H1 (cell line): Measurements from ENCODE around the gene TBC1D12. TPM values are rescaled to one million over a fixed set of nuclear protein-coding genes. Genes with fewer than 3 reads are reported as not detected.

Experiments
- CTCF ChIA-PET: fragments of 300-600 bp; sonication (Branson Sonifier 250); formaldehyde crosslinking; loops from one replicate; lab custom pipeline; 2021; ENCODE audit not compliant: partially characterized antibody; lab: Charles Lee
- POLR2A ChIA-PET: fragments of 300-600 bp; sonication (Branson Sonifier 250); formaldehyde crosslinking; loops from one replicate; lab custom pipeline; 2021; ENCODE audit warnings: inconsistent platforms; ENCODE audit not compliant: partially characterized antibody; lab: Charles Lee
- DNase-seq, 2 experiments: peaks; one replicate each; pipeline versions ENCODE4 v3.0.0 to v3.0.0-alpha.2; 2010 to 2022; ENCODE audit warnings: low spot score in 2 of 2, low read depth in 1 of 2, mixed read lengths in 1 of 2
- FAIRE-seq: peaks from 2 replicates; lab custom pipeline; 2011; peaks lifted over from hg19 to GRCh38; lab: Jason Lieb, UNC
- H2AFZ ChIP-seq: 2 replicates; pipeline ENCODE4 v1.8.1; 2012; ENCODE audit warnings: low read length, inconsistent platforms
- H2AK5ac ChIP-seq: 2 replicates; pipeline ENCODE4 v1.6.1; 2013; ENCODE audit warnings: low read depth, low read length
- H2BK120ac ChIP-seq: replicated peaks from 2 replicates; pipeline ENCODE3; 2013; ENCODE audit warnings: low read depth, low read length, inconsistent platforms
- H2BK12ac ChIP-seq: 2 replicates; pipeline ENCODE4 v1.6.1; 2013; ENCODE audit warnings: low read depth, low read length
- H2BK15ac ChIP-seq: 2 replicates; pipeline ENCODE4 v1.6.1; 2013; ENCODE audit warnings: low read length
- H2BK20ac ChIP-seq: 2 replicates; pipeline ENCODE4 v1.6.1; 2013; ENCODE audit warnings: low read length
- H2BK5ac ChIP-seq: 2 replicates; pipeline ENCODE4 v1.6.1; 2013; ENCODE audit warnings: low read depth, low read length
- H3K14ac ChIP-seq: 2 replicates; pipeline ENCODE4 v1.6.1; 2013; ENCODE audit warnings: inconsistent platforms; ENCODE audit not compliant: insufficient read length
- H3K18ac ChIP-seq: 2 replicates; pipeline ENCODE4 v1.6.1; 2013; ENCODE audit warnings: low read length; ENCODE audit errors: extremely low read depth
- H3K23ac ChIP-seq: 2 replicates; pipeline ENCODE4 v1.6.1; 2013; ENCODE audit warnings: inconsistent platforms; ENCODE audit not compliant: insufficient read length
- H3K23me2 ChIP-seq: 2 replicates; pipeline ENCODE4 v1.6.1; 2013; ENCODE audit warnings: low read depth, low read length
- H3K27ac ChIP-seq: 2 replicates; pipeline ENCODE4 v1.6.1; 2011; ENCODE audit warnings: low read depth, low read length, inconsistent platforms
- H3K27me3 ChIP-seq, 4 experiments: replicated peaks in 1 of 4; 1 replicate in 1 of 4; 2 replicates in 3 of 4; pipeline versions ENCODE4 v1.6.1 to v1.8.1; 2011 to 2013; ENCODE audit warnings: low read length in 3 of 4, mild to moderate bottlenecking in 3 of 4, inconsistent platforms in 2 of 4, mixed read lengths in 2 of 4, moderate library complexity in 1 of 4; ENCODE audit not compliant: control insufficient read depth in 3 of 4, insufficient read depth in 3 of 4; ENCODE audit errors: extremely low read depth in 1 of 4
- H3K36me3 ChIP-seq, 4 experiments: 2 replicates each; pipeline versions ENCODE4 v1.6.1 to v1.8.1; 2011 to 2013; ENCODE audit warnings: mild to moderate bottlenecking in 4 of 4, low read length in 3 of 4, moderate library complexity in 2 of 4, control low read depth in 1 of 4, inconsistent platforms in 1 of 4; ENCODE audit not compliant: insufficient read depth in 4 of 4, control insufficient read depth in 2 of 4
- H3K4ac ChIP-seq: replicated peaks from 2 replicates; pipeline ENCODE3; 2013; ENCODE audit warnings: low read length, low read depth, mixed read lengths, inconsistent platforms; ENCODE audit not compliant: insufficient read length
- H3K4me1 ChIP-seq, 4 experiments: replicated peaks in 1 of 4; 1 replicate in 1 of 4; 2 replicates in 3 of 4; pipeline versions ENCODE4 v1.6.1 to v1.8.1; 2011 to 2013; ENCODE audit warnings: low read length in 3 of 4, inconsistent platforms in 2 of 4, mixed read lengths in 1 of 4; ENCODE audit not compliant: insufficient read depth in 4 of 4, control insufficient read depth in 3 of 4
- H3K4me2 ChIP-seq, 2 experiments: 2 replicates each; pipeline versions ENCODE4 v1.6.1 to v1.8.1; 2011 to 2013; ENCODE audit warnings: low read depth in 2 of 2, low read length in 2 of 2, control low read depth in 1 of 2, inconsistent platforms in 1 of 2, mild to moderate bottlenecking in 1 of 2; ENCODE audit not compliant: insufficient read depth in 1 of 2
- H3K4me3 ChIP-seq, 4 experiments: fragments of 200-600, 300-600 bp in 1 of 4; sonication (generic), shearing (Covaris generic), sonication (Bioruptor Twin) in 1 of 4; 2 replicates each; pipeline versions ENCODE4 v1.5.1 to v1.8.1; 2011 to 2016; ENCODE audit warnings: low read length in 4 of 4, low read depth in 3 of 4, control low read depth in 2 of 4, inconsistent platforms in 2 of 4, mild to moderate bottlenecking in 2 of 4, mixed read lengths in 1 of 4, moderate library complexity in 1 of 4; ENCODE audit not compliant: insufficient read depth in 2 of 4; ENCODE audit errors: extremely low read depth in 1 of 4
- H3K56ac ChIP-seq: replicated peaks from 2 replicates; pipeline ENCODE3; 2013; ENCODE audit warnings: low read depth, mild to moderate bottlenecking, mixed read lengths, low read length, inconsistent platforms; ENCODE audit not compliant: insufficient read length
- H3K79me1 ChIP-seq: 2 replicates; pipeline ENCODE4 v1.6.1; 2013; ENCODE audit warnings: low read depth, low read length, control low read depth
- H3K79me2 ChIP-seq, 2 experiments: 2 replicates each; pipeline versions ENCODE4 v1.6.1 to v1.8.1; 2012 to 2013; ENCODE audit warnings: low read length in 2 of 2, mild to moderate bottlenecking in 2 of 2, inconsistent platforms in 1 of 2; ENCODE audit not compliant: insufficient read depth in 2 of 2, control insufficient read depth in 1 of 2
- H3K9ac ChIP-seq, 4 experiments: replicated peaks in 1 of 4; 1 replicate in 1 of 4; 2 replicates in 3 of 4; pipeline versions ENCODE4 v1.6.1 to v1.8.1; 2011 to 2013; ENCODE audit warnings: low read depth in 3 of 4, low read length in 3 of 4, control low read depth in 2 of 4, mild to moderate bottlenecking in 2 of 4, moderate library complexity in 2 of 4, inconsistent platforms in 1 of 4; ENCODE audit errors: extremely low read depth in 1 of 4
- H3K9me3 ChIP-seq, 2 experiments: 2 replicates each; pipeline versions ENCODE4 v1.6.1 to v1.8.1; 2012 to 2013; ENCODE audit warnings: mild to moderate bottlenecking in 2 of 2, moderate library complexity in 2 of 2, control low read depth in 1 of 2, inconsistent platforms in 1 of 2, low read depth in 1 of 2, low read length in 1 of 2, mixed read lengths in 1 of 2; ENCODE audit not compliant: insufficient read depth in 2 of 2
- H4K20me1 ChIP-seq, 2 experiments: replicated peaks in 1 of 2; 2 replicates each; pipeline versions ENCODE3 to v1.8.1; 2011 to 2013; ENCODE audit warnings: inconsistent platforms in 2 of 2, low read length in 2 of 2, mild to moderate bottlenecking in 1 of 2; ENCODE audit not compliant: insufficient read depth in 2 of 2, control insufficient read depth in 1 of 2
- H4K5ac ChIP-seq: 2 replicates; pipeline ENCODE4 v1.6.1; 2013; ENCODE audit warnings: low read length, low read depth, mixed read lengths, inconsistent platforms; ENCODE audit not compliant: insufficient read length
- H4K8ac ChIP-seq: 2 replicates; pipeline ENCODE4 v1.8.0; 2013; ENCODE audit warnings: mild to moderate bottlenecking, moderate library complexity, low read length, inconsistent platforms; ENCODE audit not compliant: insufficient read depth; ENCODE audit errors: extremely low read depth
- H4K91ac ChIP-seq: replicated peaks from 2 replicates; pipeline ENCODE3; 2013; ENCODE audit warnings: low read length, mixed read lengths, inconsistent platforms; ENCODE audit not compliant: insufficient read length
- CTCF ChIP-seq, 3 experiments: IDR thresholded peaks; 1 replicate in 2 of 3; 2 replicates in 1 of 3; pipeline versions ENCODE4 v1.5.1 to v1.6.1; 2011; ENCODE audit warnings: low read length in 3 of 3, mild to moderate bottlenecking in 3 of 3, inconsistent platforms in 2 of 3, low read depth in 1 of 3, moderate library complexity in 1 of 3; ENCODE audit not compliant: insufficient read depth in 1 of 3; ENCODE audit errors: control extremely low read depth in 1 of 3
- FOSL1 ChIP-seq: IDR thresholded peaks from 2 replicates; pipeline ENCODE4 v1.6.1; 2011; ENCODE audit warnings: mild to moderate bottlenecking, low read depth, low read length, moderate library complexity; ENCODE audit not compliant: insufficient read depth
- HDAC6 ChIP-seq: IDR thresholded peaks from one replicate; pipeline ENCODE4 v1.7.1; 2012; ENCODE audit warnings: low read depth, mild to moderate bottlenecking, inconsistent platforms, low read length, moderate library complexity
- RXRA ChIP-seq: IDR thresholded peaks from 2 replicates; pipeline ENCODE4 v1.6.1; 2011; ENCODE audit warnings: low read depth, mild to moderate bottlenecking, low read length, moderate library complexity; ENCODE audit not compliant: insufficient read depth
- WGBS, 2 experiments: shearing (Covaris generic) in 1 of 2; methylation state at CpG; one replicate each; pipeline versions ENCODE4 v1.1.6 to v1.1.7; 2013 to 2015; ENCODE audit warnings: low lambda C conversion rate in 2 of 2, mixed read lengths in 2 of 2, inconsistent platforms in 1 of 2, low coverage in 1 of 2, missing lambda C conversion rate in 1 of 2; ENCODE audit not compliant: insufficient replicate concordance in 2 of 2, insufficient coverage in 1 of 2, insufficient read length in 1 of 2; ENCODE audit errors: extremely low coverage in 1 of 2, missing lambda C conversion rate in 1 of 2; 5-methylcytosine and 5-hydroxymethylcytosine counted together
- polyA plus RNA-seq, 7 experiments: library from polyadenylated mRNA; depleted of rRNA in 3 of 7; stranded (reverse) in 5 of 7; unstranded in 2 of 7; fragments of >200 nt in 5 of 7; fragments of 200-250 nt in 2 of 7; gene quantifications; 1 replicate in 5 of 7; 2 replicates in 1 of 7; 4 replicates in 1 of 7; pipeline versions ENCODE4 v1.2.1 to v1.2.3, GENCODE V29; 2011 to 2013; ENCODE audit warnings: missing spikeins in 2 of 7, mixed read lengths in 2 of 7
- total RNA-seq: library from RNA; stranded (reverse); fragmentation: NEBNext Ultra II Directional; extraction: Animal tissue kit (Norgen Biotek cat#: 25700); gene quantifications from 2 replicates; pipeline ENCODE4 v1.2.1, GENCODE V29; 2021

TBC1D12 gene
- total and polyA plus RNA-seq, 2 of the 8 experiments (the other 6 are each of a cell fraction or from before 2014, with no cell fraction given), result 1.1 to 3.2 TPM

GRCh38 chr10:94420998-94421528 lies 18.7 kb downstream of the TBC1D12 start:
- H3K23me2 ChIP-seq, result no peaks in the 10 kb centered on the region
- no peak overlapping the region for H2BK15ac ChIP-seq
- H3K4me2 ChIP-seq, result no peak overlapping the region
- H3K23ac ChIP-seq, result no peak overlapping the region
- H3K4me3 ChIP-seq, result no peak overlapping the region
- no peak overlapping the region for H2BK20ac ChIP-seq
- 78% methylated on average over 1 of the region's 1 CpG; no CpG with 5 or more reads in 1 of the 2 experiments for WGBS, 2 experiments
- no peaks in the 10 kb centered on the region for H3K4me1 ChIP-seq
- no peak overlapping the region for H4K8ac ChIP-seq
- no peak for FAIRE-seq
- H2BK12ac ChIP-seq, result no peak overlapping the region
- H3K56ac ChIP-seq, result no peak overlapping the region
- no peaks in the 10 kb centered on the region for H3K36me3 ChIP-seq
- no peak for DNase-seq
- CTCF ChIA-PET, result no interaction called here
- peaks cover 5 to 7% of the 10 kb centered on the region in 2 experiments; a peak in 1 of 4 replicates for H3K9me3 ChIP-seq
- no peak overlapping the region for H3K4ac ChIP-seq
- no peak for TF ChIP-seq RXRA
- no peak for TF ChIP-seq HDAC6
- no peak for TF ChIP-seq FOSL1
- TF ChIP-seq CTCF (IDR thresholded peaks at IDR 0.05; ENCODE audit: control extremely low read depth in 1 of 3, insufficient read depth in 1 of 3, low read depth in 1 of 3, low read length in 3 of 3), result no peak
- no peak overlapping the region for H3K27ac ChIP-seq
- no peak overlapping the region for H4K5ac ChIP-seq
- no peak overlapping the region for H2AFZ ChIP-seq
- H3K18ac ChIP-seq, result no peak overlapping the region
- no peaks in the 10 kb centered on the region for H3K79me1 ChIP-seq
- no peak overlapping the region for H3K14ac ChIP-seq
- H2AK5ac ChIP-seq, result no peak overlapping the region
- H3K27me3 ChIP-seq, result no peaks in the 10 kb centered on the region
- no peaks in the 10 kb centered on the region for H4K20me1 ChIP-seq
- no peak overlapping the region for H3K9ac ChIP-seq
- H2BK120ac ChIP-seq, result no peak overlapping the region
- no peak overlapping the region for H2BK5ac ChIP-seq
- POLR2A ChIA-PET, result no interaction called here
- no peaks in the 10 kb centered on the region for H3K79me2 ChIP-seq
- no peak overlapping the region for H4K91ac ChIP-seq
